Measurements from ENCODE around the gene CCNYL1. TPM values are rescaled to one million over a fixed set of nuclear protein-coding genes. Genes with fewer than 3 reads are reported as not detected.
A peak's percentile ranks its signal among the peaks of the same experiment; 100 is the strongest.

The CCNYL1 gene
- total RNA-seq, 2 donors from 2014 or later: 6.2 to 10.2 TPM

DNA sequence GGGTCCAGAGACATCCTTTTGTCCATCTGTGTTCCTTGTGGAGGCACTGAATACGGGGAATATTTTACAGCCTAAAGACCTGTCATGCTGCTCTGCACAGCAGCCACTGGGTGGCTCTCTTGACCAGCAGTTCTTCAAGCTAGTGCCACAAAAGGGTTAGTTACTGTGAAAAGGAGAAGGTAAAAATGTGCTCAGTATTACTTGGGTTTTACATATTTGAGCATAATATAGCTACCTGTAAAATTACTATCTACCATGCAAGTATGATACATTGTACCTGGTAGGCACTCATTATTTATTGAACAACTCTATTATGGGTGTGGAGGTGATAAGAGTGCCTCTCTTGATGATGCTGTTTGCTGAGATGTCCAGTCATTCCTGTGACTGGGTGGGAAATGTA, 34.7 kb downstream of the CCNYL1 start:
- Histone ChIP-seq H3K9me3 (no peaks in the 10 kb centered on the region), H3K27ac (no peak overlapping the region), H3K4me1 (no peaks in the 10 kb centered on the region), H3K4me3 (no peak overlapping the region), H3K27me3 (no peaks in the 10 kb centered on the region), H3K36me3 (peaks cover 20% of the 10 kb centered on the region)
- TF ChIP-seq, protein P1, sequence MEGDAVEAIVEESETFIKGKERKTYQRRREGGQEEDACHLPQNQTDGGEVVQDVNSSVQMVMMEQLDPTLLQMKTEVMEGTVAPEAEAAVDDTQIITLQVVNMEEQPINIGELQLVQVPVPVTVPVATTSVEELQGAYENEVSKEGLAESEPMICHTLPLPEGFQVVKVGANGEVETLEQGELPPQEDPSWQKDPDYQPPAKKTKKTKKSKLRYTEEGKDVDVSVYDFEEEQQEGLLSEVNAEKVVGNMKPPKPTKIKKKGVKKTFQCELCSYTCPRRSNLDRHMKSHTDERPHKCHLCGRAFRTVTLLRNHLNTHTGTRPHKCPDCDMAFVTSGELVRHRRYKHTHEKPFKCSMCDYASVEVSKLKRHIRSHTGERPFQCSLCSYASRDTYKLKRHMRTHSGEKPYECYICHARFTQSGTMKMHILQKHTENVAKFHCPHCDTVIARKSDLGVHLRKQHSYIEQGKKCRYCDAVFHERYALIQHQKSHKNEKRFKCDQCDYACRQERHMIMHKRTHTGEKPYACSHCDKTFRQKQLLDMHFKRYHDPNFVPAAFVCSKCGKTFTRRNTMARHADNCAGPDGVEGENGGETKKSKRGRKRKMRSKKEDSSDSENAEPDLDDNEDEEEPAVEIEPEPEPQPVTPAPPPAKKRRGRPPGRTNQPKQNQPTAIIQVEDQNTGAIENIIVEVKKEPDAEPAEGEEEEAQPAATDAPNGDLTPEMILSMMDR (IDR thresholded peaks at IDR 0.05): peak; percentile 63 to 86
- DNase-seq (ENCODE audit: low spot score): no peak

DNA sequence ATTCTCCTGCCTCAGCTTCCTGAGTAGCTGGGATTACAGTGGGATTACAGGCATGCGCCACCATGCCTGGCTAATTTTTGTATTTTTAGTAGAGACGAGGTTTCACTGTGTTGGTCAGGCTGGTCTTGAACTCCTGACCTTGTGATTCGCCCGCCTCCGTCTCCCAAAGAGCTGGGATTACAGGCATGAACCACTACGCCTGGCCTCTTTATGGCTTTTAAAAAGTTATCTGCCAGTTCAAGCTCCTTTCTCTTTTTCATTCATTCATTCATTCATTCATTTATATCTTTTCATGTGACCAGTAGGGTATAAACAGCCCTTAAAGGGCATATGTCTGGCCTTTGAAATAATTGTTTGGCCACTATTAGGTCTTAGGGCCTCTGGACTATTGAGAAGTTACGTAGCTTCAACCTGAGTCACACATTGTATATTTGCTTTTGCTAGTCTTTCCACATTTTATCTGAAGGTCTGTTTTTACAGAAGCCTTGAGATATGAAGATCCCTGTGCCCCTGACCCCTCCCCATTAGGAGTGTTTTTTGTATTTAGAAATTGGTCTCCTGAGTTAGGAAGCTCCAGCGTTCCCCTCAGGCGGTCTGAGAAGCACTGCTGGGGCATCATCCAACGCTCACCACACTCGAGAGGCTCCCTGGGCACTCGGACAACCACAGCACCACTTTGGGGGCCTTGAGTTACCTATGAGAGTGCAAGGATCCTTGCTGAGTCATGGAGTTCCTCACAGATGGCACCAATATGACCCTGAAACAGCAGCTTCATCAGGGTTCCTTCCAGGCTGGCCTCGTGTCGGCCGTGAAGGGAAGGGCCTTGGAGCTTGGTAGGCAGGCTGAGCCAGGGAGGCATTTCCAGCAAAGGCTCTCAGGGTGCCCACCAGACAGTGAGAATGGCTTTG, 36.5 kb downstream of the CCNYL1 start:
- TF ChIP-seq, protein P1 (IDR thresholded peaks at IDR 0.05): no peak
- no peak overlapping the region for H3K4me3 ChIP-seq
- no peaks in the 10 kb centered on the region for H3K27me3 ChIP-seq
- H3K36me3 ChIP-seq: peaks cover 14% of the 10 kb centered on the region
- no peaks in the 10 kb centered on the region for H3K9me3 ChIP-seq
- no peak overlapping the region for H3K27ac ChIP-seq
- H3K4me1 ChIP-seq: no peaks in the 10 kb centered on the region
- DNase-seq (ENCODE audit: low spot score): no peak

DNA sequence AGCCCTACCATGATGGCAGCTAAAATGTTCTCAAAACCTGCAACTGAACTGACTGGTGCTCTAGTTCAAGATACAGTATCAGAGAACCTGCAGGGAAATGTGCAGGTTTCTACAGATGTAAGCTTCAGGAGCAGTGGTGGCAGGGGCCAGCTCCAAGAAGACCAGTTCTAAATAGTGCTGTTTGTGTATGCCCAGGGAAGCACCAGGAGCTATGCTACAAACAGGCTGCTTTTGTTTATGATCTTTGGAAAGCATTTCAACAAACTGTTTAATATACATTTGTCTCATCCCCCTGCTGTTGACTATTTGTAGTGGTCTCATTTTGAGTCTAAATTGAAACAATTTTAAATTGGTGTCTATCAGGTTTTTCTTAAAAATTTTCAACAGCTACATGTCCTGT, 37.6 kb downstream of the CCNYL1 start:
- DNase-seq (ENCODE audit: low spot score): no peak
- peaks cover 18% of the 10 kb centered on the region for H3K36me3 ChIP-seq
- no peaks in the 10 kb centered on the region for H3K4me1 ChIP-seq
- H3K9me3 ChIP-seq: no peaks in the 10 kb centered on the region
- no peak overlapping the region for H3K27ac ChIP-seq
- H3K27me3 ChIP-seq: no peaks in the 10 kb centered on the region
- no peak overlapping the region for H3K4me3 ChIP-seq
- TF ChIP-seq, protein P1 (IDR thresholded peaks at IDR 0.05): no peak

DNA sequence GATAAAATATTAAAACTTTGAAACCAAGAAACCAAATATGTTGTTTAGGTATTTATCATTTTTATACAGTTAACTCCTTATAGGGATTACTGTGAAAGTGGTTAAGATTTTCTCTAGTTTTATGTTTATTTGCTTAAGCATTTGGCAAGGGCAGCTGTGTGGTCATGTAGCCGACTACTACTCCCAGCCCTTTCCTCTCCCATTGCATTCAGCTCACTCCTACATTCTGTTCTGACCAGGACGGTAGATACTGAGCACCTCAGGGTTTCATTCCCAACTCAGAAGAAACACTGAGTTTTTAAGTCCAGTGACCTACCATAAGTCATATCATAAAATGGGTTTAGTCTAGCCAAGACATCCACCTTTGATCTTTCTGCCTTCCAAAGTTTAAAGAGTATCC, 38.4 kb downstream of the CCNYL1 start:
- no peak for DNase-seq (ENCODE audit: low spot score)
- no peaks in the 10 kb centered on the region for H3K27me3 ChIP-seq
- no peak overlapping the region for H3K4me3 ChIP-seq
- TF ChIP-seq, protein P1 (IDR thresholded peaks at IDR 0.05): no peak
- no peaks in the 10 kb centered on the region for H3K4me1 ChIP-seq
- H3K9me3 ChIP-seq: no peaks in the 10 kb centered on the region
- no peak overlapping the region for H3K27ac ChIP-seq
- H3K36me3 ChIP-seq: peaks cover 25% of the 10 kb centered on the region

DNA sequence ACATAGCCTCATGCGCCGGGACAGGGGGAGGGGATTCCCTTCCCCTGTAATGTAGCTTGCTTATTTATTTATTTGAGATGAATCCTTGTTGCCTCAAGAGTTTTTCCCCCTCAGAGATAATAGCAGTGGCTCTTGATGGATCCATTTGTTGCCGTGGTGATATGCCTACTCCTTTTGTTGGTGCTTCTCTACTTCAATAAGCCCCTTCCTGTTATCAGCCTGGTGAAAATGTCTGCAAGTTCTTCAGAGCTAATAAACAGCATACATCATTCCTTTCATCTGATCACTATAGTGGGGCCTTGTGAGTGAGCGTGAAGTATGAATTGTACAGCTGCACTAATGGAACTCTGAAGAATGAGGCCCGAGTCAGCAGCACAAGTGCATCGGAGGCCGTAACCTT, 38.9 kb downstream of the CCNYL1 start:
- no peaks in the 10 kb centered on the region for H3K9me3 ChIP-seq
- DNase-seq (ENCODE audit: low spot score): no peak
- TF ChIP-seq, protein P1 (IDR thresholded peaks at IDR 0.05): no peak
- H3K27me3 ChIP-seq: no peaks in the 10 kb centered on the region
- no peak overlapping the region for H3K4me3 ChIP-seq
- no peaks in the 10 kb centered on the region for H3K4me1 ChIP-seq
- H3K27ac ChIP-seq: no peak overlapping the region
- H3K36me3 ChIP-seq: peaks cover 25% of the 10 kb centered on the region

Data from right atrium auricular region (tissue), 2 donors.